H1 (cell line): Measurements from ENCODE around the gene ACKR1. TPM values are rescaled to one million over a fixed set of nuclear protein-coding genes. Genes with fewer than 3 reads are reported as not detected.

Source experiments
- CTCF ChIA-PET: fragments of 300-600 bp; sonication (Branson Sonifier 250); formaldehyde crosslinking; loops from one replicate; lab custom pipeline; 2021; ENCODE audit not compliant: partially characterized antibody; lab: Charles Lee
- POLR2A ChIA-PET: fragments of 300-600 bp; sonication (Branson Sonifier 250); formaldehyde crosslinking; loops from one replicate; lab custom pipeline; 2021; ENCODE audit warnings: inconsistent platforms; ENCODE audit not compliant: partially characterized antibody; lab: Charles Lee
- DNase-seq, 2 experiments: peaks; one replicate each; pipeline versions ENCODE4 v3.0.0 to v3.0.0-alpha.2; 2010 to 2022; ENCODE audit warnings: low spot score in 2 of 2, low read depth in 1 of 2, mixed read lengths in 1 of 2
- FAIRE-seq: peaks from 2 replicates; lab custom pipeline; 2011; peaks lifted over from hg19 to GRCh38; lab: Jason Lieb, UNC
- H2AFZ ChIP-seq: 2 replicates; pipeline ENCODE4 v1.8.1; 2012; ENCODE audit warnings: low read length, inconsistent platforms
- H2AK5ac ChIP-seq: 2 replicates; pipeline ENCODE4 v1.6.1; 2013; ENCODE audit warnings: low read depth, low read length
- H2BK120ac ChIP-seq: replicated peaks from 2 replicates; pipeline ENCODE3; 2013; ENCODE audit warnings: low read depth, low read length, inconsistent platforms
- H2BK12ac ChIP-seq: 2 replicates; pipeline ENCODE4 v1.6.1; 2013; ENCODE audit warnings: low read depth, low read length
- H2BK15ac ChIP-seq: 2 replicates; pipeline ENCODE4 v1.6.1; 2013; ENCODE audit warnings: low read length
- H2BK20ac ChIP-seq: 2 replicates; pipeline ENCODE4 v1.6.1; 2013; ENCODE audit warnings: low read length
- H2BK5ac ChIP-seq: 2 replicates; pipeline ENCODE4 v1.6.1; 2013; ENCODE audit warnings: low read depth, low read length
- H3K14ac ChIP-seq: 2 replicates; pipeline ENCODE4 v1.6.1; 2013; ENCODE audit warnings: inconsistent platforms; ENCODE audit not compliant: insufficient read length
- H3K18ac ChIP-seq: 2 replicates; pipeline ENCODE4 v1.6.1; 2013; ENCODE audit warnings: low read length; ENCODE audit errors: extremely low read depth
- H3K23ac ChIP-seq: 2 replicates; pipeline ENCODE4 v1.6.1; 2013; ENCODE audit warnings: inconsistent platforms; ENCODE audit not compliant: insufficient read length
- H3K23me2 ChIP-seq: 2 replicates; pipeline ENCODE4 v1.6.1; 2013; ENCODE audit warnings: low read depth, low read length
- H3K27ac ChIP-seq: 2 replicates; pipeline ENCODE4 v1.6.1; 2011; ENCODE audit warnings: low read depth, low read length, inconsistent platforms
- H3K27me3 ChIP-seq, 4 experiments: replicated peaks in 1 of 4; 1 replicate in 1 of 4; 2 replicates in 3 of 4; pipeline versions ENCODE4 v1.6.1 to v1.8.1; 2011 to 2013; ENCODE audit warnings: low read length in 3 of 4, mild to moderate bottlenecking in 3 of 4, inconsistent platforms in 2 of 4, mixed read lengths in 2 of 4, moderate library complexity in 1 of 4; ENCODE audit not compliant: control insufficient read depth in 3 of 4, insufficient read depth in 3 of 4; ENCODE audit errors: extremely low read depth in 1 of 4
- H3K36me3 ChIP-seq, 4 experiments: 2 replicates each; pipeline versions ENCODE4 v1.6.1 to v1.8.1; 2011 to 2013; ENCODE audit warnings: mild to moderate bottlenecking in 4 of 4, low read length in 3 of 4, moderate library complexity in 2 of 4, control low read depth in 1 of 4, inconsistent platforms in 1 of 4; ENCODE audit not compliant: insufficient read depth in 4 of 4, control insufficient read depth in 2 of 4
- H3K4ac ChIP-seq: replicated peaks from 2 replicates; pipeline ENCODE3; 2013; ENCODE audit warnings: low read length, low read depth, mixed read lengths, inconsistent platforms; ENCODE audit not compliant: insufficient read length
- H3K4me1 ChIP-seq, 4 experiments: replicated peaks in 1 of 4; 1 replicate in 1 of 4; 2 replicates in 3 of 4; pipeline versions ENCODE4 v1.6.1 to v1.8.1; 2011 to 2013; ENCODE audit warnings: low read length in 3 of 4, inconsistent platforms in 2 of 4, mixed read lengths in 1 of 4; ENCODE audit not compliant: insufficient read depth in 4 of 4, control insufficient read depth in 3 of 4
- H3K4me2 ChIP-seq, 2 experiments: 2 replicates each; pipeline versions ENCODE4 v1.6.1 to v1.8.1; 2011 to 2013; ENCODE audit warnings: low read depth in 2 of 2, low read length in 2 of 2, control low read depth in 1 of 2, inconsistent platforms in 1 of 2, mild to moderate bottlenecking in 1 of 2; ENCODE audit not compliant: insufficient read depth in 1 of 2
- H3K4me3 ChIP-seq, 4 experiments: fragments of 200-600, 300-600 bp in 1 of 4; sonication (generic), shearing (Covaris generic), sonication (Bioruptor Twin) in 1 of 4; 2 replicates each; pipeline versions ENCODE4 v1.5.1 to v1.8.1; 2011 to 2016; ENCODE audit warnings: low read length in 4 of 4, low read depth in 3 of 4, control low read depth in 2 of 4, inconsistent platforms in 2 of 4, mild to moderate bottlenecking in 2 of 4, mixed read lengths in 1 of 4, moderate library complexity in 1 of 4; ENCODE audit not compliant: insufficient read depth in 2 of 4; ENCODE audit errors: extremely low read depth in 1 of 4
- H3K56ac ChIP-seq: replicated peaks from 2 replicates; pipeline ENCODE3; 2013; ENCODE audit warnings: low read depth, mild to moderate bottlenecking, mixed read lengths, low read length, inconsistent platforms; ENCODE audit not compliant: insufficient read length
- H3K79me1 ChIP-seq: 2 replicates; pipeline ENCODE4 v1.6.1; 2013; ENCODE audit warnings: low read depth, low read length, control low read depth
- H3K79me2 ChIP-seq, 2 experiments: 2 replicates each; pipeline versions ENCODE4 v1.6.1 to v1.8.1; 2012 to 2013; ENCODE audit warnings: low read length in 2 of 2, mild to moderate bottlenecking in 2 of 2, inconsistent platforms in 1 of 2; ENCODE audit not compliant: insufficient read depth in 2 of 2, control insufficient read depth in 1 of 2
- H3K9ac ChIP-seq, 4 experiments: replicated peaks in 1 of 4; 1 replicate in 1 of 4; 2 replicates in 3 of 4; pipeline versions ENCODE4 v1.6.1 to v1.8.1; 2011 to 2013; ENCODE audit warnings: low read depth in 3 of 4, low read length in 3 of 4, control low read depth in 2 of 4, mild to moderate bottlenecking in 2 of 4, moderate library complexity in 2 of 4, inconsistent platforms in 1 of 4; ENCODE audit errors: extremely low read depth in 1 of 4
- H3K9me3 ChIP-seq, 2 experiments: 2 replicates each; pipeline versions ENCODE4 v1.6.1 to v1.8.1; 2012 to 2013; ENCODE audit warnings: mild to moderate bottlenecking in 2 of 2, moderate library complexity in 2 of 2, control low read depth in 1 of 2, inconsistent platforms in 1 of 2, low read depth in 1 of 2, low read length in 1 of 2, mixed read lengths in 1 of 2; ENCODE audit not compliant: insufficient read depth in 2 of 2
- H4K20me1 ChIP-seq, 2 experiments: replicated peaks in 1 of 2; 2 replicates each; pipeline versions ENCODE3 to v1.8.1; 2011 to 2013; ENCODE audit warnings: inconsistent platforms in 2 of 2, low read length in 2 of 2, mild to moderate bottlenecking in 1 of 2; ENCODE audit not compliant: insufficient read depth in 2 of 2, control insufficient read depth in 1 of 2
- H4K5ac ChIP-seq: 2 replicates; pipeline ENCODE4 v1.6.1; 2013; ENCODE audit warnings: low read length, low read depth, mixed read lengths, inconsistent platforms; ENCODE audit not compliant: insufficient read length
- H4K8ac ChIP-seq: 2 replicates; pipeline ENCODE4 v1.8.0; 2013; ENCODE audit warnings: mild to moderate bottlenecking, moderate library complexity, low read length, inconsistent platforms; ENCODE audit not compliant: insufficient read depth; ENCODE audit errors: extremely low read depth
- H4K91ac ChIP-seq: replicated peaks from 2 replicates; pipeline ENCODE3; 2013; ENCODE audit warnings: low read length, mixed read lengths, inconsistent platforms; ENCODE audit not compliant: insufficient read length
- CBX8 ChIP-seq: fragments of 300-800, 300-1000 bp; sonication (generic); IDR thresholded peaks from 2 replicates; pipeline ENCODE4 v1.7.1; 2016; ENCODE audit warnings: low read depth, low read length, borderline replicate concordance
- GTF2F1 ChIP-seq: IDR thresholded peaks from 2 replicates; pipeline ENCODE4 v1.6.1; 2012; ENCODE audit warnings: low read depth, low read length, improper control_type of control experiment, borderline replicate concordance
- HDAC6 ChIP-seq: IDR thresholded peaks from one replicate; pipeline ENCODE4 v1.7.1; 2012; ENCODE audit warnings: low read depth, mild to moderate bottlenecking, inconsistent platforms, low read length, moderate library complexity
- NANOG ChIP-seq: IDR thresholded peaks from 2 replicates; pipeline ENCODE4 v1.6.1; 2011; ENCODE audit warnings: low read length, low read depth, mild to moderate bottlenecking, inconsistent platforms; ENCODE audit not compliant: insufficient read depth, poor library complexity, severe bottlenecking
- POLR2AphosphoS5 ChIP-seq: IDR thresholded peaks from 2 replicates; pipeline ENCODE4 v1.6.1; 2011; ENCODE audit warnings: low read depth, low read length
- SP1 ChIP-seq: IDR thresholded peaks from 2 replicates; pipeline ENCODE4 v1.6.1; 2011; ENCODE audit warnings: low read depth, low read length
- SRF ChIP-seq: IDR thresholded peaks from 2 replicates; pipeline ENCODE4 v1.6.1; 2011; ENCODE audit warnings: mild to moderate bottlenecking, low read depth, low read length, moderate library complexity
- TEAD4 ChIP-seq: IDR thresholded peaks from 2 replicates; pipeline ENCODE4 v1.6.1; 2012; ENCODE audit warnings: low read depth, low read length, inconsistent platforms, mixed read lengths
- WGBS, 2 experiments: shearing (Covaris generic) in 1 of 2; methylation state at CpG; one replicate each; pipeline versions ENCODE4 v1.1.6 to v1.1.7; 2013 to 2015; ENCODE audit warnings: low lambda C conversion rate in 2 of 2, mixed read lengths in 2 of 2, inconsistent platforms in 1 of 2, low coverage in 1 of 2, missing lambda C conversion rate in 1 of 2; ENCODE audit not compliant: insufficient replicate concordance in 2 of 2, insufficient coverage in 1 of 2, insufficient read length in 1 of 2; ENCODE audit errors: extremely low coverage in 1 of 2, missing lambda C conversion rate in 1 of 2; 5-methylcytosine and 5-hydroxymethylcytosine counted together
- polyA plus RNA-seq, 7 experiments: library from polyadenylated mRNA; depleted of rRNA in 3 of 7; stranded (reverse) in 5 of 7; unstranded in 2 of 7; fragments of >200 nt in 5 of 7; fragments of 200-250 nt in 2 of 7; gene quantifications; 1 replicate in 5 of 7; 2 replicates in 1 of 7; 4 replicates in 1 of 7; pipeline versions ENCODE4 v1.2.1 to v1.2.3, GENCODE V29; 2011 to 2013; ENCODE audit warnings: missing spikeins in 2 of 7, mixed read lengths in 2 of 7
- total RNA-seq: library from RNA; stranded (reverse); fragmentation: NEBNext Ultra II Directional; extraction: Animal tissue kit (Norgen Biotek cat#: 25700); gene quantifications from 2 replicates; pipeline ENCODE4 v1.2.1, GENCODE V29; 2021

Gene ACKR1
- total and polyA plus RNA-seq, 2 of the 8 experiments (the other 6 are each of a cell fraction or from before 2014, with no cell fraction given): 0.61 to 1.00 TPM

- 89% methylated on average over 6 of the region's 6 CpGs; no CpG with 5 or more reads in 1 of the 2 experiments for WGBS, 2 experiments
- FAIRE-seq (no peak), DNase-seq (peak in 1 of 2 experiments; percentile 33)
- no peak overlapping the region for H2BK15ac ChIP-seq
- TF ChIP-seq NANOG (no peak), HDAC6 (no peak), SP1 (no peak), POLR2AphosphoS5 (no peak), CBX8 (no peak), SRF (no peak), GTF2F1 (no peak), TEAD4 (no peak)
- H2BK12ac ChIP-seq: no peak overlapping the region
- no peaks in the 10 kb centered on the region for H3K9me3 ChIP-seq
- no peak overlapping the region for H3K4ac ChIP-seq
- no peak overlapping the region for H3K14ac ChIP-seq
- H2AFZ ChIP-seq: no peak overlapping the region
- H3K79me2 ChIP-seq: no peaks in the 10 kb centered on the region
- no peaks in the 10 kb centered on the region for H4K20me1 ChIP-seq
- no peak overlapping the region for H3K23ac ChIP-seq
- H4K91ac ChIP-seq: no peak overlapping the region
- H2BK5ac ChIP-seq: no peak overlapping the region
- H2AK5ac ChIP-seq: no peak overlapping the region
- H3K18ac ChIP-seq: no peak overlapping the region
- H3K4me1 ChIP-seq: peaks cover 0 to 3% (median 1%) of the 10 kb centered on the region in 4 experiments; a peak in 3 of 7 replicates
- H2BK20ac ChIP-seq: no peak overlapping the region
- ChIA-PET CTCF (interaction anchor here (15.7 to 26.6 kb wide), 3 partner anchors 8 to 61 kb away, joined by 367 to 660 read pairs (median 382); partner anchors contain the start of genes ACKR1 and CADM3), POLR2A (no interaction called here)
- H3K4me2 ChIP-seq: no peak overlapping the region
- H3K27me3 ChIP-seq: no peaks in the 10 kb centered on the region
- H3K23me2 ChIP-seq: no peaks in the 10 kb centered on the region; the same call in 1 of the 2 replicates
- no peak overlapping the region for H3K56ac ChIP-seq
- no peak overlapping the region; the same call in 1 of the 2 replicates for H3K27ac ChIP-seq
- H2BK120ac ChIP-seq: no peak overlapping the region
- H3K9ac ChIP-seq: no peak overlapping the region
- no peaks in the 10 kb centered on the region for H3K79me1 ChIP-seq
- no peak overlapping the region for H3K4me3 ChIP-seq
- H4K5ac ChIP-seq: no peak overlapping the region
- H4K8ac ChIP-seq: no peak overlapping the region
- H3K36me3 ChIP-seq: no peaks in the 10 kb centered on the region; a peak in 1 of 8 replicates
These were observed 1.1 kb upstream of the ACKR1 start for GRCh38 chr1:159203610-159204009.
